ENCODE results near the gene NRG3. TPM values are rescaled to one million over a fixed set of nuclear protein-coding genes. Genes with fewer than 3 reads are reported as not detected.

Gene NRG3
- total RNA-seq, 1 experiment from 2014 or later: 0.66 TPM

DNA sequence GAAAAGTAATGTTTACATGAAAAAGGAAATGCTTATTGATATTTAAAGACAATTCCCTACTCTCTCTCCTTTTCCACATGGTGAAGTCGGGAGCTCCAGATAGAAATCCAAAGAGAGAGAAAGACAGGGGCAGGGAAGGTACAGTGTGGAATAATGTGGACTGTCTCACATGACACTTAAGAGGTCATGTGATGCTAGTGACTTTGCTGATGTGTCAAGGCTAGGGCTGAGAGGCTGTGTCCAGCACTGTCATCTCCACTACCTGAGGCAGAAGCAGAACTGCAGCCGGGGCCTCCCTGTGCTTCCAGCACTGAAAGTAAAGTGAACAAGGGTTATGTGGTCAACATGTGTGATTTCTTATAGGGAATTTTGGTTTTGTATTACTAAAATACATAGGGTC is 26.0 kb downstream of the NRG3 start:
- H3K36me3 ChIP-seq (ENCODE audit: control insufficient read depth, insufficient read depth, low read length): no peaks in the 10 kb centered on the region
- ChIA-PET POLR2A (no interaction called here), CTCF (no interaction called here)
- H3K4me3 ChIP-seq (ENCODE audit: low read depth, low read length): no peak overlapping the region
- Mint-ChIP-seq H3K9me3 (ENCODE audit: unreplicated experiment) (no peaks in the 10 kb centered on the region), H3K27me3 (ENCODE audit: insufficient read depth, unreplicated experiment) (peaks cover 4% of the 10 kb centered on the region), H3K4me3 (ENCODE audit: unreplicated experiment) (no peak overlapping the region), H3K4me1 (ENCODE audit: low read depth, unreplicated experiment) (no peaks in the 10 kb centered on the region), H3K27ac (ENCODE audit: unreplicated experiment) (no peak overlapping the region), H3K36me3 (ENCODE audit: insufficient read depth, unreplicated experiment) (no peaks in the 10 kb centered on the region)
- no peaks in the 10 kb centered on the region for H3K4me1 ChIP-seq
- DNase-seq: no peak
- no peaks in the 10 kb centered on the region for H3K9me3 ChIP-seq
- intact Hi-C loops (cut with micrococcal nuclease; ENCODE audit: unreplicated experiment): no loop called here
- no TSS peak for BruUV-seq (replicated peaks)
- TF ChIP-seq CTCF (IDR thresholded peaks at IDR 0.05; ENCODE audit: insufficient read depth in 1 of 2, low read depth in 1 of 2, low read length in 1 of 2, severe bottlenecking in 1 of 2, unreplicated experiment in 1 of 2): no peak
- no peaks in the 10 kb centered on the region for H3K27me3 ChIP-seq (replicated peaks; ENCODE audit: control insufficient read depth, insufficient read depth, low read length)

GRCh38 chr10:81903472-81903871 is 28.5 kb downstream of the NRG3 start:
- no peaks in the 10 kb centered on the region for H3K4me1 Mint-ChIP-seq (ENCODE audit: low read depth, unreplicated experiment)
- ChIA-PET POLR2A (no interaction called here), CTCF (no interaction called here)
- Histone ChIP-seq H3K36me3 (ENCODE audit: control insufficient read depth, insufficient read depth, low read length) (no peaks in the 10 kb centered on the region), H3K9me3 (no peaks in the 10 kb centered on the region), H3K4me3 (ENCODE audit: low read depth, low read length) (no peak overlapping the region), H3K4me1 (no peaks in the 10 kb centered on the region), H3K27me3 (replicated peaks; ENCODE audit: control insufficient read depth, insufficient read depth, low read length) (no peaks in the 10 kb centered on the region)
- H3K9me3 Mint-ChIP-seq (ENCODE audit: unreplicated experiment): no peaks in the 10 kb centered on the region
- no peak for TF ChIP-seq CTCF (IDR thresholded peaks at IDR 0.05; ENCODE audit: insufficient read depth in 1 of 2, low read depth in 1 of 2, low read length in 1 of 2, severe bottlenecking in 1 of 2, unreplicated experiment in 1 of 2)
- BruUV-seq (replicated peaks): no TSS peak
- H3K27ac Mint-ChIP-seq (ENCODE audit: unreplicated experiment): no peak overlapping the region
- intact Hi-C loops (cut with micrococcal nuclease; ENCODE audit: unreplicated experiment): no loop called here
- no peak overlapping the region for H3K4me3 Mint-ChIP-seq (ENCODE audit: unreplicated experiment)
- peaks cover 10% of the 10 kb centered on the region for H3K27me3 Mint-ChIP-seq (ENCODE audit: insufficient read depth, unreplicated experiment)
- no peaks in the 10 kb centered on the region for H3K36me3 Mint-ChIP-seq (ENCODE audit: insufficient read depth, unreplicated experiment)
- no peak for DNase-seq

- Histone ChIP-seq H3K36me3 (ENCODE audit: control insufficient read depth, insufficient read depth, low read length) (no peaks in the 10 kb centered on the region), H3K9me3 (no peaks in the 10 kb centered on the region), H3K4me3 (ENCODE audit: low read depth, low read length) (no peak overlapping the region), H3K4me1 (no peaks in the 10 kb centered on the region), H3K27me3 (replicated peaks; ENCODE audit: control insufficient read depth, insufficient read depth, low read length) (no peaks in the 10 kb centered on the region)
- ChIA-PET POLR2A (no interaction called here), CTCF (no interaction called here)
- Mint-ChIP-seq H3K27me3 (ENCODE audit: insufficient read depth, unreplicated experiment) (peaks cover 10% of the 10 kb centered on the region), H3K4me1 (ENCODE audit: low read depth, unreplicated experiment) (no peaks in the 10 kb centered on the region), H3K9me3 (ENCODE audit: unreplicated experiment) (no peaks in the 10 kb centered on the region), H3K36me3 (ENCODE audit: insufficient read depth, unreplicated experiment) (no peaks in the 10 kb centered on the region), H3K27ac (ENCODE audit: unreplicated experiment) (no peak overlapping the region), H3K4me3 (ENCODE audit: unreplicated experiment) (no peak overlapping the region)
- intact Hi-C loops (cut with micrococcal nuclease; ENCODE audit: unreplicated experiment): no loop called here
- no TSS peak for BruUV-seq (replicated peaks)
- DNase-seq: no peak
- TF ChIP-seq CTCF (IDR thresholded peaks at IDR 0.05; ENCODE audit: insufficient read depth in 1 of 2, low read depth in 1 of 2, low read length in 1 of 2, severe bottlenecking in 1 of 2, unreplicated experiment in 1 of 2): no peak
These were observed 30.2 kb downstream of the NRG3 start for GRCh38 chr10:81905161-81905560.

Measured in Caco-2 (cell line).